GM12865 (cell line): Measurements from ENCODE around the gene GHSR.
"Not testable (repeated sequence)": the region's sequence is repeated elsewhere in the genome, so short reads cannot be mapped to it uniquely, and the experiment has no call there.

Experiments
- DNase-seq: peaks from one replicate; pipeline ENCODE4 v3.0.0; 2010; ENCODE audit warnings: low read depth
- H3K4me3 ChIP-seq: 2 replicates; pipeline ENCODE4 v1.5.1; 2011; ENCODE audit warnings: mild to moderate bottlenecking, low read depth, low read length, control low read depth
- CTCF ChIP-seq: IDR thresholded peaks from 2 replicates; pipeline ENCODE4 v1.5.1; 2011; ENCODE audit warnings: low read length, control low read depth, low read depth, inconsistent platforms; ENCODE audit not compliant: insufficient read depth; ENCODE audit errors: missing control alignments

GHSR gene

GRCh38 chr3:172447611-172448579 lies at the start of gene GHSR:
GHSR (minus strand) TSS chr3:172448456; CDS start chr3:172448413, 43 bp downstream.
- TF ChIP-seq CTCF, result no peak
- DNase-seq, result no peak
- H3K4me3 ChIP-seq, result no peak within 1 kb of the TSS

- not testable (repeated sequence) for H3K4me3 ChIP-seq
- DNase-seq, result peak; percentile 82
- peak; percentile 66 for TF ChIP-seq CTCF
Observed at GRCh38 chr3:172490198-172490669, 42.0 kb upstream of the GHSR start.

- peak; percentile 20 for DNase-seq
- H3K4me3 ChIP-seq, result no peak overlapping the region
- TF ChIP-seq CTCF, result no peak
Observed at GRCh38 chr3:172478116-172478515, 29.9 kb upstream of the GHSR start.

GRCh38 chr3:172476347-172476746 lies 28.1 kb upstream of the GHSR start:
- DNase-seq, result no peak
- no peak overlapping the region for H3K4me3 ChIP-seq
- TF ChIP-seq CTCF, result no peak

GRCh38 chr3:172475703-172476102 lies 27.4 kb upstream of the GHSR start:
- no peak for DNase-seq
- no peak for TF ChIP-seq CTCF
- no peak overlapping the region for H3K4me3 ChIP-seq

- no peak for TF ChIP-seq CTCF
- DNase-seq, result no peak
Observed at GRCh38 chr3:172471903-172472302, 23.6 kb upstream of the GHSR start.

More at GRCh38 chr3:172471903-172472302, 23.6 kb upstream of the GHSR start:
- no peak overlapping the region for H3K4me3 ChIP-seq
